ENCODE measurements around the gene RHBDF2.

RHBDF2 gene

GRCh38 chr17:76452660-76453430 lies 48.4 kb downstream of the RHBDF2 start, which contains the start of gene UBE2O:
TSS of gene UBE2O (minus strand) at chr17:76453152. CDS start at chr17:76453141, 11 bp downstream.
- peak; percentile 84 for DNase-seq

- no peak for DNase-seq
Observed at GRCh38 chr17:76452127-76452659, 49.0 kb downstream of the RHBDF2 start.

- no peak for DNase-seq
Observed at GRCh38 chr17:76451506-76451905, 49.7 kb downstream of the RHBDF2 start.

GRCh38 chr17:76449126-76449525 lies 52.1 kb downstream of the RHBDF2 start:
- DNase-seq = no peak

- DNase-seq = no peak
Observed at GRCh38 chr17:76447931-76448652, 53.1 kb downstream of the RHBDF2 start.

GRCh38 chr17:76446449-76447231 lies 54.6 kb downstream of the RHBDF2 start:
- no peak for DNase-seq

- DNase-seq = no peak
Observed at GRCh38 chr17:76445697-76446448, 55.4 kb downstream of the RHBDF2 start.

- DNase-seq = no peak
Observed at GRCh38 chr17:76444518-76445311, 56.5 kb downstream of the RHBDF2 start.

- DNase-seq = no peak
Observed at GRCh38 chr17:76442341-76443338, 58.6 kb downstream of the RHBDF2 start.

GRCh38 chr17:76441686-76442340 lies 59.4 kb downstream of the RHBDF2 start:
- DNase-seq = no peak

- DNase-seq = no peak
Observed at GRCh38 chr17:76440751-76441362, 60.4 kb downstream of the RHBDF2 start.

GRCh38 chr17:76439314-76439928 lies 61.8 kb downstream of the RHBDF2 start:
- no peak for DNase-seq

GRCh38 chr17:76438906-76439305 lies 62.3 kb downstream of the RHBDF2 start:
- no peak for DNase-seq

GRCh38 chr17:76437467-76438402 lies 63.5 kb downstream of the RHBDF2 start:
- DNase-seq = no peak

- DNase-seq = no peak
Observed at GRCh38 chr17:76435751-76436150, 65.5 kb downstream of the RHBDF2 start.

- DNase-seq = no peak
Observed at GRCh38 chr17:76434870-76435269, 66.4 kb downstream of the RHBDF2 start.

GRCh38 chr17:76433693-76434092 lies 67.5 kb downstream of the RHBDF2 start:
- DNase-seq = no peak

All from NCI-H2227 treated with DMSO at 0.1 percent for 48 hours (cell line).